Activated CD4-positive, alpha-beta T cell treated with anti-CD3 and anti-CD28 coated beads for 48 hours (primary cell): ENCODE data around the gene MEIOB.

Experiments
- DNase-seq: peaks from one replicate; pipeline ENCODE4 v3.0.0-alpha.2; 2020

Gene MEIOB

DNA sequence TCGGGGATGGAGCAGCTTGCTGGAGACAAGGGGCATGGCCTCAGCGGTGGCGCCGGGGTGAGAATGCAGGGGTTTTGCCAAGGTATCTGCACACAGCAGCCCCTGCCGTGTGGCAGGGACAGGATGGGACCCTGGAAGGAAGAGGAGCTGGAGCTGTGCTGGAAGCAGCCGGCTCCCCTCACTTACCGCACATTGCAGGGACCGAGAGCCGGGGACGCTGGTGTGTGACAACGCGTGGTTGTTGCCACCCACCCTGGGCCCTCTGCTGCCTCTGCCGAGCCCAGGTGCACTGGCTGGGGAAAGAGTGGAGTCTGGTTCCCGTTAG lies 86.2 kb downstream of the MEIOB start:
- DNase-seq = no peak

DNA sequence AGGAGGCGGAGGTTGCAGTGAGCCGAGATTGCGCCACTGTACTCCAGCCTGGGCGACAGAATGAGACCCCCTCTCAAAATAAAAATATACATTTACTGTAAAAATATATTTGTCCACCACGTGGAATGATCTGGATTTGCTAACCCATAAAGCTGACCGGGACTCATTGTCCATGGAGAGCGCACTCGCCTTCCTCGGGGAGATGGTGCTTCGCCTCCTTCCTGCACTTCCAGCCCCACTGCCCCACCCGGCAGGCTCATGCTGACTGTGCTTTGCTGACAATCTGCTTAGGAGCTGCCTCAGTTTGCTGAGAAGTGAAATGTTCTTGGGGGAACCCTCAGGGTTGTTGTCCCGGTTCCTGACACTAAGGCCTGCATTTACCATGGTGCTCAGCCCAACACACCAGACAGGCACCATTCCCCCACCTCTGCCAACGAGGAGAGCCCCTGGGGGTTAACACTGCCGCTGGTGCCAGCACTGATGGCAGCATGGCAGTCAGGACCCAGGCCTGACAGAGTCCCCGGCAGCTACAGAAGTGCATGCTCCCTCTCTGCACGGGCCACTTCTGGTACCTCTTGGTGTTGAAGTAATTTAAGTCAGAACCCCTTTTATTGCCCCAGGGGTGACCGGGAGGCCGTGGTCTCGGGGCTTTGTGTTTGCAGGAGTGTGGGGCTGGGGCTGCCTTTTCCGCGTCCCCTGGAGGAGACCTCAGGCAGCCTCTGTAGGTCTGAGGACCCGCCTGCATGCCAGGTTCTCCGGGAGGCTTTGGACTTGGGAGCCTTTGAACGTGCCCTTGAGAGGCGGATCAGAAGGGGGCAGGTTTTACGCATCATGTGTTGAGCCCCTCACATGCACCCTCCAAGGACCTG lies 86.8 kb downstream of the MEIOB start:
- DNase-seq = no peak
